Measurements from ENCODE around the gene SCNM1. TPM values are rescaled to one million over a fixed set of nuclear protein-coding genes. Genes with fewer than 3 reads are reported as not detected.

SCNM1 gene
- total and polyA plus RNA-seq, 2 donors from 2014 or later = 33.4 to 57.7 TPM

DNA sequence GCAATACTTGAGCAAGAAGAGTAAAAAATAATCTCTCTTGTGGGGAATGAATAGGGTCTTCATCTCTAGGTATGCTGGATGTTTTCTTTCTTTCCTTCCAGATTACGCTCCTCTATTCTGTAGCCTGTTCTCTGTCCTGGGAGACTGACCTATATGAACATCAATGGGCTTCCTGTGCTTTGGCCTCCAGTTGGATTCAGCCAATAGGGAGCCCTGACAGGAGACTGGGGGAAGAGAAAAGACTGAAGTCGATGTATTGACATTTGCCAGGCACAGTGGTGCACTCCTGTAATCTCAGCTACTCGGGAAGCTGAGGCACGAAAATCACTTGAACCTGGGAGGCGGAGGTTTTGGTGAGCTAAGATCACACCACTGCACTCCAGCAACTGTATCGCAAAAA is 37.1 kb upstream of the SCNM1 start:
- intact Hi-C loops (cut with DNase I) = no loop called here
- no peak overlapping the region for H3K27ac ChIP-seq (ENCODE audit: low read depth in 2 of 2, low read length in 2 of 2)
- H3K9ac ChIP-seq (ENCODE audit: low read length in 3 of 3) = no peak overlapping the region
- FAIRE-seq (no peak), DNase-seq (no peak)
- H3K9me3 ChIP-seq (ENCODE audit: control insufficient read depth in 2 of 3, insufficient read depth in 1 of 3, low read length in 3 of 3) = no peaks in the 10 kb centered on the region
- peaks cover 0 to 4% (median 0%) of the 10 kb centered on the region in 3 donors for H3K4me1 ChIP-seq (ENCODE audit: control insufficient read depth in 2 of 3, insufficient read depth in 2 of 3, low read depth in 1 of 3, low read length in 3 of 3)
- H3K4me3 ChIP-seq (ENCODE audit: low read length in 3 of 3) = no peak overlapping the region
- H3K36me3 ChIP-seq (ENCODE audit: control insufficient read depth in 2 of 3, insufficient read depth in 3 of 3, low read length in 3 of 3) = peaks cover 0 to 2% (median 0%) of the 10 kb centered on the region in 3 donors
- no peak for TF ChIP-seq CTCF (IDR thresholded peaks at IDR 0.05; ENCODE audit: borderline replicate concordance, extremely low read depth, insufficient read depth)
- H3K27me3 ChIP-seq (ENCODE audit: control insufficient read depth, insufficient read depth, low read length) = no peaks in the 10 kb centered on the region

GRCh38 chr1:151130987-151131586 is 34.9 kb upstream of the SCNM1 start:
- intact Hi-C loops (cut with DNase I) = no loop called here
- DNase-seq = peak; percentile 95 to 97 (median 95)
- Histone ChIP-seq H3K27ac (ENCODE audit: low read depth in 2 of 2, low read length in 2 of 2) (no peak overlapping the region), H3K4me3 (ENCODE audit: low read length in 3 of 3) (peak overlapping the region; percentile 52 to 61 (median 56)), H3K27me3 (ENCODE audit: control insufficient read depth, insufficient read depth, low read length) (no peaks in the 10 kb centered on the region), H3K9me3 (ENCODE audit: control insufficient read depth in 2 of 3, insufficient read depth in 1 of 3, low read length in 3 of 3) (no peaks in the 10 kb centered on the region), H3K9ac (ENCODE audit: low read length in 3 of 3) (peak overlapping the region; percentile 30 to 55 (median 41)), H3K4me1 (ENCODE audit: control insufficient read depth in 2 of 3, insufficient read depth in 2 of 3, low read depth in 1 of 3, low read length in 3 of 3) (peaks cover 0 to 4% (median 0%) of the 10 kb centered on the region in 3 donors), H3K36me3 (ENCODE audit: control insufficient read depth in 2 of 3, insufficient read depth in 3 of 3, low read length in 3 of 3) (peaks cover 0 to 15% (median 0%) of the 10 kb centered on the region in 3 donors)
- no peak for FAIRE-seq
- no peak for TF ChIP-seq CTCF (IDR thresholded peaks at IDR 0.05; ENCODE audit: borderline replicate concordance, extremely low read depth, insufficient read depth)

DNA sequence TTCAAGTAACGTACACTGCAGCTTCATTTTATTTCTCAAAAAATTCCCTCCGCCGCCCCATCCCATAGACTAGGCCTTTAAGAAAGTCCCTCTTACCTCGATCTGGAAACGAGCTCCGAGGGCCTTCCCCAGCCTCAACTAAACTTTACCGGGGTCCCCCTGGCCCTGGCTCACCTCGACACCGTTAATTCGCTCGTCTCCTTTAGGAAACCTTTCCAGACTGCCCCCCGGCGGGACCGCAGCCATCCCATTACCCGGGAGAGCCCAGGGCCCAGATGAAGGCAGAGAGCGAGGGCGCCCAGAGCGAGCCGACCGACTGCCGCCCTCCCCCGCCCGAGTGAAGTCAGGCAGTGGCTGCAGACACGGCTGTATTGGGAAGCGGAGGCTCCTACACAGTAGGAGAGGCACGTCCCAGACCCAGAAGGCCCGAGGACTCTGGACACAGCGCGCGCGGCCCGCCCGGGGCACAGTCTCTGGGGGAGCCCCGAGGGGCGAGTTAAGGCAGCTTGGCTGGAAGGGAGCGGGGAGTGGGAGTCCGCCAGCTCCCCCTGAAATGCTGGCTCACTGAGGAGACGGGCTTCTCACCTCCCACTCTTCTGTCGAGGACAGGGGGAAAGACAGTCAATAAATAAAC is 34.1 kb upstream of the SCNM1 start:
- FAIRE-seq (no peak), DNase-seq (peak; percentile 66 to 84 (median 78))
- Histone ChIP-seq H3K27ac (ENCODE audit: low read depth in 2 of 2, low read length in 2 of 2) (no peak overlapping the region), H3K9ac (ENCODE audit: low read length in 3 of 3) (peak overlapping the region; percentile 30 to 55 (median 41)), H3K4me1 (ENCODE audit: control insufficient read depth in 2 of 3, insufficient read depth in 2 of 3, low read depth in 1 of 3, low read length in 3 of 3) (peaks cover 0 to 4% (median 0%) of the 10 kb centered on the region in 3 donors), H3K36me3 (ENCODE audit: control insufficient read depth in 2 of 3, insufficient read depth in 3 of 3, low read length in 3 of 3) (peaks cover 0 to 22% (median 2%) of the 10 kb centered on the region in 3 donors), H3K9me3 (ENCODE audit: control insufficient read depth in 2 of 3, insufficient read depth in 1 of 3, low read length in 3 of 3) (no peaks in the 10 kb centered on the region), H3K4me3 (ENCODE audit: low read length in 3 of 3) (peak overlapping the region; percentile 52 to 61 (median 56)), H3K27me3 (ENCODE audit: control insufficient read depth, insufficient read depth, low read length) (no peaks in the 10 kb centered on the region)
- intact Hi-C loops (cut with DNase I) = no loop called here
- no peak for TF ChIP-seq CTCF (IDR thresholded peaks at IDR 0.05; ENCODE audit: borderline replicate concordance, extremely low read depth, insufficient read depth)
